Subcutaneous abdominal adipose tissue (tissue), 5 donors: ENCODE data around the gene VCAN.

ENCODE experiments used
- H3K27ac ChIP-seq: one replicate; pipeline ENCODE4 v1.7.0; 2013; ENCODE audit warnings: low read depth, mild to moderate bottlenecking, inconsistent platforms, low read length, moderate library complexity
- H3K27me3 ChIP-seq, 5 donors: one replicate each; pipeline ENCODE4 v1.7.0; 2013; ENCODE audit warnings: low read length in 5 of 5, inconsistent platforms in 1 of 5; ENCODE audit not compliant: control insufficient read depth in 5 of 5, insufficient read depth in 4 of 5
- H3K36me3 ChIP-seq, 5 donors: one replicate each; pipeline ENCODE4 v1.7.0; 2013; ENCODE audit warnings: low read length in 5 of 5; ENCODE audit not compliant: control insufficient read depth in 5 of 5, insufficient read depth in 5 of 5
- H3K4me1 ChIP-seq, 5 donors: one replicate each; pipeline ENCODE4 v1.7.0; 2013; ENCODE audit warnings: low read length in 5 of 5, mild to moderate bottlenecking in 3 of 5, moderate library complexity in 1 of 5; ENCODE audit not compliant: control insufficient read depth in 5 of 5, insufficient read depth in 5 of 5
- H3K4me3 ChIP-seq, 5 donors: one replicate each; pipeline ENCODE4 v1.7.0; 2013; ENCODE audit warnings: low read length in 5 of 5, low read depth in 1 of 5
- H3K9ac ChIP-seq, 5 donors: one replicate each; pipeline ENCODE4 v1.7.0; 2013; ENCODE audit warnings: low read length in 5 of 5, mild to moderate bottlenecking in 4 of 5, moderate library complexity in 3 of 5
- H3K9me3 ChIP-seq, 5 donors: one replicate each; pipeline ENCODE4 v1.7.0; 2013; ENCODE audit warnings: low read length in 5 of 5; ENCODE audit not compliant: control insufficient read depth in 5 of 5
- donor health status: healthy.
- donor health status: healthy.
- donor health status: healthy.
- donor health status: healthy.
- donor health status: healthy.

VCAN gene

DNA sequence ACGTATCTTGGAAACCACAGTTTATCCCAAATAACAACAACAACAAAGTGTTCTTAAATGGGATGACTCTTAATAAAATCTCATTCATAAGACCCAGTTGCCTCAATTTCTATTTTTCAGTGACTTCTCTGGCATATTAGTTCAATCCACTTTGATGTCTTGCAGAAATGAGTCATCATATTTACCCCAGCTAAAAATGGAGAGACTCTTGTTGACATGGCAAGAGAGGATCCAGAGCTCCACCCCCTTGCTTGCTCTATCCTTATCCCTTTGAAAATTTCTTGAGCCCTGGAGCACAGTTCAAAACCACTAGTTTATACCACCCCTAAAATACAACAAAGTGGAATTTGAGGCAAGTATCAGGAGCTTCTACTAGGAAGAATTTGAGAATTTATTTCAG is 20.8 kb downstream of the VCAN start:
- peaks cover 0 to 4% (median 0%) of the 10 kb centered on the region in 5 donors for H3K36me3 ChIP-seq
- H3K27ac ChIP-seq: no peak overlapping the region
- H3K4me3 ChIP-seq: no peak overlapping the region
- H3K9me3 ChIP-seq: no peaks in the 10 kb centered on the region
- H3K4me1 ChIP-seq: no peaks in the 10 kb centered on the region
- H3K27me3 ChIP-seq: no peaks in the 10 kb centered on the region
- H3K9ac ChIP-seq: no peak overlapping the region

DNA sequence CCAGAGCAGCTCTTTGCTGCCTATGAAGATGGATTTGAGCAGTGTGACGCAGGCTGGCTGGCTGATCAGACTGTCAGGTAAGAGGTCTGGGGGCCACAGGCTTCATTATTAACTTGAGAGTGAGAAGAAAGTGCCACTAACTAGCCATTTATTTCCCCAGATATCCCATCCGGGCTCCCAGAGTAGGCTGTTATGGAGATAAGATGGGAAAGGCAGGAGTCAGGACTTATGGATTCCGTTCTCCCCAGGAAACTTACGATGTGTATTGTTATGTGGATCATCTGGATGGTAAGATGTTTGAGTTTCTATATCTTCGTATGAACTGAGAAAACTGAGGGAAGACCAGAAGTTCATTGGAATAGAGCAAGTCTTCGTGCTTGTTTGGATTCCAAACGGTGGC is 22.1 kb downstream of the VCAN start:
- Histone ChIP-seq H3K4me1 (no peaks in the 10 kb centered on the region), H3K27me3 (no peaks in the 10 kb centered on the region), H3K36me3 (peaks cover 0 to 4% (median 0%) of the 10 kb centered on the region in 5 donors), H3K4me3 (no peak overlapping the region), H3K9me3 (no peaks in the 10 kb centered on the region), H3K9ac (no peak overlapping the region), H3K27ac (no peak overlapping the region)

DNA sequence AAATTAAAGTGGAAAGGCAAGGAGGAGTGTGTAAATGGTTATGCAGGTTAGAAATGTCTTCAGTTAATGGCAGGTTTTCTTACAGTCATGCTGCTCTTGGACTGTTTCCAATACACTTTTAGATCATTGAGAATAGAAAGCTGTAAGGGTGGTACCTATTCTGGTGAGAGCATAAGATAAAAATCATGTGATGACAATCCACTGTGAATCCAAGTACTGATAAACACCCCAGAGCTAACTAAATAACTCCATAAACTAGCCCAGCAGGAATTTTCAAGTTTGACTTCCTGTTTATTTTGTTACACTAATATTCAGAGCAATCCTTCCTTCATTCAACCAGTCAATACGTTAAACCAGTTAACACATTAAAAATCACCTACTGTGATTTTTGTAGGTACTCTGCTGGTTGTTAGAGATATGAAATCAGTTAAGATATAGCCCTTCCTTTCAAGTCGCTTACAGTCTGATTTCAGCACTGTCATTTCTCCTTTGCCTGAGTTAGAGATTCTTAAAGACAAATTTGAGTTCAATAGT is 22.6 kb downstream of the VCAN start:
- Histone ChIP-seq H3K9ac (no peak overlapping the region), H3K4me3 (no peak overlapping the region), H3K27ac (no peak overlapping the region), H3K9me3 (no peaks in the 10 kb centered on the region), H3K4me1 (no peaks in the 10 kb centered on the region), H3K36me3 (peaks cover 0 to 4% (median 0%) of the 10 kb centered on the region in 5 donors), H3K27me3 (no peaks in the 10 kb centered on the region)

GRCh38 chr5:83494666-83495065 is 23.1 kb downstream of the VCAN start:
- no peak overlapping the region for H3K9ac ChIP-seq
- H3K36me3 ChIP-seq: peaks cover 0 to 4% (median 0%) of the 10 kb centered on the region in 5 donors

DNA sequence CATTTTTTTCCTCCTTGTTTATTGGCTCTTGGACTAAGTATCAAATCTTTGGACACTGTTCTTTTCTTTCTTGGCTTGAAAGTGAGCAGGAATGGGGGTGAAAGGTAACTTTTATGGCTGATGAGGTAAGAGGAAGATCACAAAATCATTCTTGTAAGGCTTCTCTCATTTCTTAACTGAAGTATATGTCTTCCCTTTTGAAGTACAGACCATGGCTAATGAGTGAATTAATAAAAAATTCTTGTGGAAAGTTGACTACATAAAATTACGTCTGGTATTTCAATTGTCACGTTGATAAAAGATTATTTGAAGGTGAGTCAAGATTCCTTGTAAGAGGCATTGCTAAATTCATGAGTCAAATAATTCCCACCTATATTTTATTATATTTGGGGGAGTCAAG is 25.1 kb downstream of the VCAN start:
- no peaks in the 10 kb centered on the region for H3K36me3 ChIP-seq
- no peak overlapping the region for H3K27ac ChIP-seq
- H3K4me1 ChIP-seq: no peaks in the 10 kb centered on the region
- H3K9me3 ChIP-seq: no peaks in the 10 kb centered on the region
- no peaks in the 10 kb centered on the region for H3K27me3 ChIP-seq
- H3K9ac ChIP-seq: no peak overlapping the region
- H3K4me3 ChIP-seq: no peak overlapping the region

More at GRCh38 chr5:83494666-83495065, 23.1 kb downstream of the VCAN start:
- Histone ChIP-seq H3K27me3 (no peaks in the 10 kb centered on the region), H3K27ac (no peak overlapping the region), H3K9me3 (no peaks in the 10 kb centered on the region), H3K4me3 (no peak overlapping the region), H3K4me1 (no peaks in the 10 kb centered on the region)

DNA sequence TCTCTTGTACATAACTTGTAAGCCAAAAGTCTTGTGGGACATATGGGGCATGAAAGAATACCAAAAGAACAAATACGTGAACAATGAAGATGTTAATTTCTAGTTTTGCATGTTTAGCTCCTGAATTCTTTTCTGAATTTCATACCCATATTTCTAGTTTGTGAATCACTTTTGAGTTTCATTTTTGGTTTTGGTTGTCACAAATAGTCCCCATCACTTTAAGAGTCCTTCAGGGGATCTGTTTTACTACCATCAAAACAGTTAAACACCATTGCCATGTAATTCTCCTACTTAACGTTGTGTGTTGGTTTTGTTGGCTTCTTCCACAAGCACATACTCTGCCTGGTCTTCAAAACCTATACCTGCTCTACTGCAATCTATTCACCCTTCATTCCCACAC is 27.0 kb downstream of the VCAN start:
- Histone ChIP-seq H3K27me3 (no peaks in the 10 kb centered on the region), H3K36me3 (no peaks in the 10 kb centered on the region), H3K27ac (no peak overlapping the region)

DNA sequence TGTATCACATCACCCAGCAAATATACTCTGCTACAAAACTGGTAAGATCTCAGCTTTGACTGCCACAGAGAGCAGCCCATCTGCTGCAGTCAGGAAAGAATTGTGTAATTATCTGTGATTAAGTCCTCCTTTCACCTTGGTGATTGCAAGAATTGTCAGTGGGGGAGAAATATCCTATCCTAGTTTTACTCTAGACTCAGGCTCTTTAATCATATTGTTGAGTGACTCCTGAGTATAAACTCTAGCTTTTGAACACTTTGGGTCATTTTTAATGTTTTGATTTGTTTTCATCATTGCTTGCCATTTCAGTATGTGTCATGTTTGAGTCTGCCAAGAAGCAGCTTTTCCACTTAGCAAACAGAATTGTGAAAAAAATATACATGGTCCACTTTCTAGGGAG is 32.1 kb downstream of the VCAN start:
- Histone ChIP-seq H3K27ac (no peak overlapping the region), H3K27me3 (no peaks in the 10 kb centered on the region), H3K36me3 (no peaks in the 10 kb centered on the region), H3K4me1 (no peaks in the 10 kb centered on the region), H3K4me3 (no peak overlapping the region), H3K9ac (no peak overlapping the region), H3K9me3 (no peaks in the 10 kb centered on the region)

More for the DNA sequence above, 27.0 kb downstream of the VCAN start:
- no peak overlapping the region for H3K9ac ChIP-seq
- no peak overlapping the region for H3K4me3 ChIP-seq
- no peaks in the 10 kb centered on the region for H3K9me3 ChIP-seq
- H3K4me1 ChIP-seq: no peaks in the 10 kb centered on the region

- H3K9ac ChIP-seq: no peak overlapping the region
- no peaks in the 10 kb centered on the region for H3K27me3 ChIP-seq
- H3K4me1 ChIP-seq: peaks cover 0 to 5% (median 0%) of the 10 kb centered on the region in 5 donors
- H3K27ac ChIP-seq: no peak overlapping the region
- H3K4me3 ChIP-seq: no peak overlapping the region
- no peaks in the 10 kb centered on the region for H3K36me3 ChIP-seq
- no peaks in the 10 kb centered on the region for H3K9me3 ChIP-seq
Measured at GRCh38 chr5:83507431-83507830, 35.9 kb downstream of the VCAN start.

DNA sequence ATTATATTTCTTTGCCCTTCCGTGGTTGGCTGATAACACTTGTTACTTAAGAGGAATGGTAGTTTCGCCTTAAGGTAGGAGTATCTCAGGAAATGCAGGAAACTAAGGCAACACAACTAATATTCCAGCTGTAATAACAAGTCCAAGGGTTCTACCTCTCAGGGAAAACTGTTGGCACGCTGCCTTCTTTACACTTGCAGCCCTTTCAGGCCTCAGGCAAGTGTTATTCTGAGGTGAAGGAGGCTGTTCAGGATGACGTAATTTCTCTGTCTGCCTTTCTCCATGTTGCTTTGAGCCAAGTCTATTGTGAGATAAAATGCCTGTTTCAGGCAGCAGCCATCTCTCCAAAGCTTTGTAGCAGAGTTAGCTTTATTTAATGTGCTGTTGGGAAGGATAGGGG is 38.0 kb downstream of the VCAN start:
- H3K9me3 ChIP-seq: no peaks in the 10 kb centered on the region
- no peak overlapping the region for H3K27ac ChIP-seq
- no peak overlapping the region for H3K4me3 ChIP-seq
- H3K36me3 ChIP-seq: no peaks in the 10 kb centered on the region
- H3K9ac ChIP-seq: no peak overlapping the region
- no peaks in the 10 kb centered on the region for H3K27me3 ChIP-seq
- H3K4me1 ChIP-seq: peaks cover 0 to 5% (median 0%) of the 10 kb centered on the region in 5 donors

- no peak overlapping the region for H3K27ac ChIP-seq
- peaks cover 0 to 5% (median 0%) of the 10 kb centered on the region in 5 donors for H3K4me1 ChIP-seq
- H3K4me3 ChIP-seq: no peak overlapping the region
- no peaks in the 10 kb centered on the region for H3K27me3 ChIP-seq
- H3K9me3 ChIP-seq: no peaks in the 10 kb centered on the region
- H3K9ac ChIP-seq: no peak overlapping the region
- no peaks in the 10 kb centered on the region for H3K36me3 ChIP-seq
Measured at GRCh38 chr5:83510260-83510659, 38.7 kb downstream of the VCAN start.
